GM18873 (cell line): ENCODE data around the gene FAM107A.

Source experiments
- ATAC-seq: cut with Tn5 transposase; IDR thresholded peaks from one replicate; pipeline ENCODE4 v1.9.1; 2021; ENCODE audit warnings: mild to moderate bottlenecking, moderate library complexity, moderate number of reproducible peaks; ENCODE audit not compliant: unreplicated experiment, low FRiP score

Gene FAM107A, protein sequence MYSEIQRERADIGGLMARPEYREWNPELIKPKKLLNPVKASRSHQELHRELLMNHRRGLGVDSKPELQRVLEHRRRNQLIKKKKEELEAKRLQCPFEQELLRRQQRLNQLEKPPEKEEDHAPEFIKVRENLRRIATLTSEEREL

GRCh38 chr3:58577269-58577821 is at the start of gene FAM107A:
Gene FAM107A, minus strand, starts transcription at chr3:58577391. Its CDS starts 7,531 bp downstream, at chr3:58569860.
- ATAC-seq, result no peak

DNA sequence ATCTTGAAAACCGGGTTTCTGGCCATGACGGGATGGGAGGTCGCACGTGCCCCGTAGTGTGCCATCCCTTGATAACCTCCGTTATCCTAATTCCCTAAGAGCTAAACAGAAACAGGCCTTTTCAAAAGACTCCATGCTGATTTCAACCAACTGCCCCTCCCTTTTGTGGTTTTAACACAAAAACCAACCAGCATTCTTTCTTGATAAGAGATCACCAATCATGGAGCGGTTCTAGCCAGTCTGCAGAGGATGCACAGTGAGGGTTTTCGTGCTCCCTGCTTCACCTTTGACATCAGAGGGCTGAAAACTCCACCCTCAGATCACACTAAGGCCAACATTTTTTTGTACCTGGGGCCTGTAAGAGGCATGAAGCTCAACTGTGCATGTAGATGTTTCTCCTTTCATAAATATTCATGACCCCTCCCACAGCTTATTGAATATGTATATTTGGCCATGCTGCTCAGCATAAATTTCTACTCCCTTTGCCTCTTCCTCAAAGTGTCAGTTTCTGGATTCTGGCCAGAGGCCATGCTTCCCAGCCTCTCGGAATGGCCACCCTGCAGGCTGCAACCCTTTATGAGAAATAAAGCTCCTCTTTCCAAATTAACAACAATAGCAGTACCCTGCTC is 48.1 kb upstream of the FAM107A start:
- ATAC-seq, result no peak

GRCh38 chr3:58624550-58624949 is 47.4 kb upstream of the FAM107A start:
- no peak for ATAC-seq

DNA sequence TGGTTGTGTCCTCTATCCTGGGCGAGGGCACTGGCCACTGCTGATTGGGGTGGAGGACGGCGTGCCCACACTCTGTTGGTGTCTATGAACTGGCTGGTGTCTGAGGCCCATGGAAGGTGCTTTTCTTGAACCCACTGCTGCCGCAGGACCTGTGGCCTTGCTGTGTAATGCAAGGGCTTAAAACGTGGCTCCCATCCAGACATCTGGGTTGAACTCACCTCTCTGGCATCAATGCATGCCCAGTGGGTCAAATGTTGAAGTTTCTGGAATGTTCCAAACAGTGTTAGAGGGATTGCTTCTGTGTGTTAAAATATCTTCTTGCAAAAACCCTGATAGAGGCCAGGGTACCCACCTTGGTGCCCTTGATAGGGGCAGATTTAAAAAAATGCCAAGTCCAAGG is 46.8 kb upstream of the FAM107A start:
- no peak for ATAC-seq

GRCh38 chr3:58623478-58623877 is 46.3 kb upstream of the FAM107A start:
- no peak for ATAC-seq

GRCh38 chr3:58622892-58623291 is 45.7 kb upstream of the FAM107A start:
- no peak for ATAC-seq

DNA sequence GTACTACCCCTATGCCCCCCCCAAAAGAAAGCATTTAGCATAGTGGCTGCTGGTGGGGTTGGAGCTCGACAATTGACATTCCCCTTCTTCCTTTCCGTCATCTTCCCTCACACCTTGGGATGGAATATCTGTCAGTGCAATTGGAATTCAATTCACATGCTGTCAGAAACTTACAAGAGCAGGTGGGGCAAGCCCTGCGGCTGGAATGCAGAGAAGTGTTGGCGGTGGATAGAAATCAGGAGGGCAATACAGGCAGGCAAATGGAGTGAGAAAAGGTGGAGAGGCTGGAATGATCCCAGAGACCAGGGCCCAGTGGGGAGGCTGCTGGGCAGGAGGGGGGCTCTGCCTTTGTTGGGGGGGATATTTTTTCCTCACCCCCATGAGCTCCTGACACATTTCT is 45.2 kb upstream of the FAM107A start:
- ATAC-seq, result no peak

DNA sequence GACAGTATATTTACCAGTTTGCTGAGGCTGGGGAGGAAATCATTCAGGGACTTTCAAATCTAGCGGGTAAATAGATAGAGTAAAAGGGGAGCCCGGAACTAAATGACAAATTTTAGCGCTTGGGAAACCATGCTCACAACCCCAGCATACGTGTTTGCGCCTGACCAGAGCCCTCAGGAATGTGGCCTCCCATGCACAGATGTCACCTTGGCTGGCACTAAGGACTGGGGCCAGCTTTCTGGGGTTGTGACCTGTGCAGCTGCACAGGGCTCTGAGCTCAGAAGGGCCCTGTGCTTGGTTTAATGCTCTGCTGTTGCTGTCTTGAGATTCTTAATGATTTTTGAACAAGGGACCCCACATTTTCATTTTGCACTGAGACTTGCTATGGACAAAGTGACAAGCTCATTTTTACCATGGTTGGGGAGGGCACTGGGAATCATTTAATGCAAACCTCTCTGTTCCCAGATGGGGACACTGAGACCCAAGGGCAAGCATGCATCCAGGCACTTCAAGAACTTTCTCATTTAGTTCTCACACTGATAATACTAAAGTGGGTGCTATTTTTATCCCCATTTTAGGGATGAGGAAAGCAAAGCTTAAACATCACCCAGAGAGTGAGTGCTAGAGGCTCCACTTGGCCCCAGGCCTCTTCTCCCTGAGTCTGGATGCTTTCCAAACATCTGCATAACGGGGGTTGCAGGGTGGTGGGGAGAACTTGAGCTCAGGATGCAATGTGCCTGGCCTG is 44.1 kb upstream of the FAM107A start:
- no peak for ATAC-seq

- ATAC-seq, result no peak
Measured at GRCh38 chr3:58620421-58620820, 43.2 kb upstream of the FAM107A start.

GRCh38 chr3:58617338-58617761 is 40.2 kb upstream of the FAM107A start:
- ATAC-seq, result no peak

GRCh38 chr3:58613236-58614132 is 36.3 kb upstream of the FAM107A start:
- no peak for ATAC-seq

GRCh38 chr3:58612830-58613229 is 35.6 kb upstream of the FAM107A start:
- no peak for ATAC-seq

DNA sequence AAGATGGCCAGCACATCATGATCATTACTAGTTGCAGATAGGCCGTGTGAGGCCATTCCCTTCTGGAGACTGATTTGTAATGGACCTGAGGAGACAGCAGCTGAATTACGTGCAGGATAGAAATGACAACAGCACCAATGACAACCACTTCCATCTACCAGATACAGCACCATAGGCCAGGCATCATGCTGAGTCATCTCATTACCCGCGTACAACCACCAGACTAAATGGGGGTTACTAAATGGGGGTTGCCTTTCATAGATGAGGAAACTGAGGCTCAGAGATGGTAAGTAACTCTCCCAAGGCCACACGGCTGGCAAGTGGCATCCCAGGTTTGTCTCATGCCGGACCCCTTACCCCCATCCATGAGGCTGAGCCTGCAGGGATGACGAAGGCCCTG is 32.8 kb upstream of the FAM107A start:
- no peak for ATAC-seq

GRCh38 chr3:58608648-58609047 is 31.5 kb upstream of the FAM107A start:
- ATAC-seq, result no peak

- ATAC-seq, result no peak
Measured at GRCh38 chr3:58607816-58608215, 30.6 kb upstream of the FAM107A start.

- no peak for ATAC-seq
Measured at GRCh38 chr3:58606693-58607092, 29.5 kb upstream of the FAM107A start.

DNA sequence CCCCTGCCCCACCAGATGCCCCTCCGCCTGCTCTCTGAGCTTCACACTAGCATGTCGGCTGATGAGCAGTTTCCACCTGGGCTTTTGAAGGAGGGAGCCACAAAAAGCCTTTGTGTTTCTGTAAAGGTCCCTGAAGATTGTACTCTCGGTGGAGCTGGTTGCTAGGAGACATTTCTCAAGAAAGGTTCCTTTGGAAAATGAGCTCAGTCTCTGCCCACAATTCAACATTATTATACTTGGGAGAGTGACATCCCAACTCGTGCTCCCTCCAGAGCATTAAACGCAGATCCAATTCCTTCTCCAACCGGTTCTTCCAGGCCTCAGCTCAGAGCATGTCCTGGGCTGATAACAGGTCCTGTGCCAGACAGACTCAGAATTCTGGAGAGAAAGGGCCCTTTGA is 26.8 kb upstream of the FAM107A start:
- ATAC-seq, result no peak

- ATAC-seq, result no peak
Measured at GRCh38 chr3:58603606-58604005, 26.4 kb upstream of the FAM107A start.

DNA sequence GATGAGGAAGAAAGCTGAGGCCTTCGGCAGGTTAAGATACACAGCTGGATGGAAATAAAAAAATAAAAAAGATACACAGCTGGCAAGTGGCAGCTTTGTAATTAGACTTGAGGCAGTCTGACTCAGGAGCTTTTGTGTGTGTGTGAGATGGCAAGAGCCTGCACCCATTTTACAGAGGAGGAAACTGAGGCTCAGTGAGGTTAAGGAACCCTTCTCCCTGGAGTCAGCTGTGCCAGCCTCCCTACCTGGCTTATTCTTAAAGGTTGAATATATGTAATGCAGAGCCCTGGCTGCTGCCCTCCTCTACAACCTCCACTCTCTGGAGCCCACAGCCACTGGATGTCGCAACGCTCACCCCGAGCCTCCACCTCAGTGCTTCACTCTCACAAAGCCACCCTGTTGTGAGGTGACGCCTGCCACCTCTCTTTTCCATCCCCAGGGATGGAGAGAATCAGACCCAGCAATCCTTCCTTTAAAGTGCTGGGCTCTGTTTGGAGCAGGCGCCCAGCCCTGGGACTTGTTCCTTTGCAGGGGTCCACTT is 20.6 kb upstream of the FAM107A start:
- ATAC-seq, result no peak

DNA sequence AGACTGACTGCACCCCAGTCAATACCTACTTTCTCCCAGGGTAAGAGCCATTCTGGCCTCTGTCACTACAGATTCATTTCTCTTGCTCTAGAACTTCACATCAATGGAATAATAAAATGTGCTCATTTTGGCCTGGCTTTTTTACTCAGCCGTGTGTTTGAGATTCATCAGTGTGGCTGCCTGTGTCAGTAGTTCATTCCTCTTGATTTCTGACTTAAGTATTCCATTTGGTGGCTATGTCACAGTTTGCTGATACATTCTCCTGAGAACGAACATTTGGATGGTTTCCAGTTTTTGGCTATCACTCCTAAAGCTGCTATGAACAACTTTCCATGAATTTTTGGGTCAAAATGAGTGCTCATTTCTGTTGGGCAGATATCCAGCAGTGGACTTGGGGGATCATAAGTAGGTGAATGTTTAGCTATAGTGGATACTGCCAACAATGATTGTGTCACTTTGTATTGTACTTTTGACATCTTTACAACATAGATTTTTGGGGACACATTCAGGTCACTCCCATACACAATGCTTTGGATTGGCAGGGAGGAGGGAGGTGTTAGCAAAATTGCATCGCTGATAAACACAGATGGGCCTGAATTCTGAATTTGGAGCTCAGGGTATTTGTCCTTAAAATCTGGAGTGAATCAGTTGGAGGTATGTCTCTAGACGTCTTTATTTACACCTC is 19.8 kb upstream of the FAM107A start:
- no peak for ATAC-seq
